HepG2 (cell line): ENCODE data around the gene AKAP6. TPM values are rescaled to one million over a fixed set of nuclear protein-coding genes. Genes with fewer than 3 reads are reported as not detected.

Source experiments
- ATAC-seq: fragments of 200-7000 bp; cut with Tn5 transposase; 3 replicates; pipeline ENCODE4 v1.9.1; 2020; ENCODE audit warnings: mild to moderate bottlenecking, moderate library complexity
- BruUV-seq: library from RNA; stranded (reverse); fragments of 400-500 nt; replicated peaks from 2 replicates; lab custom pipeline; 2021; lab: Mats Ljungman, UMichigan
- CTCF ChIA-PET: fragments of 300-600 bp; formaldehyde crosslinking; extraction: SDS; loops from one replicate; lab custom pipeline; 2021; ENCODE audit warnings: low total read pairs, inconsistent platforms, low intra/inter-chr PET ratio; lab: Yijun Ruan, JAX
- POLR2A ChIA-PET: fragments of 350-600 bp; sonication (Branson Sonifier 250); formaldehyde crosslinking; loops from one replicate; lab custom pipeline; 2020; ENCODE audit warnings: antibody characterized with exemption, inconsistent platforms; lab: Yijun Ruan, JAX
- DNase-seq: peaks from one replicate; pipeline ENCODE4 v3.0.0-alpha.2; 2015; ENCODE audit warnings: low spot score
- FAIRE-seq: peaks from 3 replicates; lab custom pipeline; 2011; peaks lifted over from hg19 to GRCh38; lab: Jason Lieb, UNC
- H2AFZ ChIP-seq: one replicate; pipeline ENCODE4 v1.6.1; 2011; ENCODE audit warnings: low read length, inconsistent platforms
- H3K27ac ChIP-seq: fragments of 300-600 bp; 3 replicates; pipeline ENCODE4 v1.8.0; 2011; ENCODE audit warnings: mixed run types, mild to moderate bottlenecking, mixed read lengths, low read length, inconsistent platforms; ENCODE audit not compliant: insufficient read depth; ENCODE audit errors: extremely low read length
- H3K27me3 ChIP-seq, 2 experiments: fragments of 200-600 bp in 1 of 2; 2 replicates in 1 of 2; 3 replicates in 1 of 2; pipeline versions ENCODE4 v1.6.0 to v1.8.0; 2011; ENCODE audit warnings: low read length in 2 of 2, mild to moderate bottlenecking in 2 of 2, moderate library complexity in 2 of 2, inconsistent platforms in 1 of 2; ENCODE audit not compliant: insufficient read depth in 2 of 2, control insufficient read depth in 1 of 2
- H3K36me3 ChIP-seq, 2 experiments: fragments of 200-600 bp in 1 of 2; replicated peaks in 1 of 2; 2 replicates in 1 of 2; 3 replicates in 1 of 2; pipeline versions ENCODE4 v1.5.1 to v1.8.0; 2011; ENCODE audit warnings: low read length in 2 of 2, inconsistent platforms in 1 of 2; ENCODE audit not compliant: insufficient read depth in 2 of 2, control insufficient read depth in 1 of 2
- H3K4me1 ChIP-seq: 2 replicates; pipeline ENCODE4 v1.5.1; 2012; ENCODE audit warnings: low read length, inconsistent platforms; ENCODE audit not compliant: insufficient read depth
- H3K4me2 ChIP-seq: 2 replicates; pipeline ENCODE4 v1.6.0; 2011; ENCODE audit warnings: low read depth, low read length, inconsistent platforms
- H3K4me3 ChIP-seq, 3 experiments: fragments of 200-600 bp in 1 of 3; sonication (generic), shearing (Covaris generic) in 1 of 3; replicated peaks in 1 of 3; 2 replicates each; pipeline ENCODE4 v1.5.1; 2011 to 2016; ENCODE audit warnings: low read length in 3 of 3, inconsistent platforms in 2 of 3, low read depth in 2 of 3, mild to moderate bottlenecking in 2 of 3, control low read depth in 1 of 3, mixed read lengths in 1 of 3; ENCODE audit not compliant: insufficient read depth in 1 of 3
- H3K79me2 ChIP-seq: one replicate; pipeline ENCODE4 v1.6.1; 2011; ENCODE audit warnings: low read length, inconsistent platforms; ENCODE audit not compliant: insufficient read depth
- H3K9ac ChIP-seq: 2 replicates; pipeline ENCODE4 v1.6.0; 2011; ENCODE audit warnings: mild to moderate bottlenecking, low read depth, low read length, inconsistent platforms; ENCODE audit not compliant: insufficient read depth
- H3K9me3 ChIP-seq: 2 replicates; pipeline ENCODE4 v1.5.1; 2012; ENCODE audit warnings: mild to moderate bottlenecking, low read length
- H4K20me1 ChIP-seq: 2 replicates; pipeline ENCODE4 v1.6.0; 2011; ENCODE audit warnings: inconsistent platforms, mild to moderate bottlenecking, low read length, moderate library complexity; ENCODE audit not compliant: insufficient read depth
- DPF2 ChIP-seq: sonication (generic); formaldehyde crosslinking; IDR thresholded peaks from 2 replicates; pipeline ENCODE4 v1.4.0; 2020; ENCODE audit warnings: mild to moderate bottlenecking, low read depth, missing genetic modification reagents, borderline replicate concordance
- EZH2 ChIP-seq: conservative IDR thresholded peaks from 2 replicates; pipeline ENCODE4 v1.6.1; 2012; ENCODE audit warnings: mild to moderate bottlenecking, low read depth, low read length, moderate library complexity
- HOXA3 ChIP-seq: sonication (generic); formaldehyde crosslinking; IDR thresholded peaks from 2 replicates; pipeline ENCODE4 v1.5.0; 2020; ENCODE audit warnings: missing genetic modification reagents
- JDP2 ChIP-seq: sonication (generic); formaldehyde crosslinking; IDR thresholded peaks from 2 replicates; pipeline ENCODE4 v1.8.1; 2022; ENCODE audit warnings: missing genetic modification reagents, borderline replicate concordance
- MEF2D ChIP-seq: sonication (generic); formaldehyde crosslinking; IDR thresholded peaks from 2 replicates; pipeline ENCODE4 v1.5.1; 2020; ENCODE audit warnings: mild to moderate bottlenecking, missing genetic modification reagents
- TBP ChIP-seq: sonication (generic); formaldehyde crosslinking; IDR thresholded peaks from 2 replicates; pipeline ENCODE4 v1.5.0; 2020; ENCODE audit warnings: missing genetic modification reagents
- ZFX ChIP-seq: sonication (generic); formaldehyde crosslinking; IDR thresholded peaks from 2 replicates; pipeline ENCODE4 v1.4.0; 2020; ENCODE audit warnings: mild to moderate bottlenecking, low read depth, missing genetic modification reagents, moderate library complexity
- ZNF777 ChIP-seq: sonication (generic); formaldehyde crosslinking; IDR thresholded peaks from 2 replicates; pipeline ENCODE4 v1.4.0; 2020; ENCODE audit warnings: missing genetic modification reagents
- ZSCAN21 ChIP-seq: sonication (generic); formaldehyde crosslinking; IDR thresholded peaks from 2 replicates; pipeline ENCODE4 v1.8.0; 2022; ENCODE audit warnings: mild to moderate bottlenecking, missing genetic modification reagents, moderate library complexity, borderline replicate concordance
- WGBS: methylation state at CpG from one replicate; pipeline ENCODE4 v1.1.6; 2017; ENCODE audit warnings: low lambda C conversion rate; 5-methylcytosine and 5-hydroxymethylcytosine counted together
- in situ Hi-C: cut with HindIII; loops from 2 replicates; pipeline ENCODE4 v1.10.0; 2017; ENCODE audit warnings: low pct_unique_long_range_greater_than_20kb; ENCODE audit not compliant: extremely low pct_ligation_motif_present
- intact Hi-C: fragments of 100-400 bp; cut with micrococcal nuclease; formaldehyde crosslinking; loops from one replicate; pipeline ENCODE4 v1.10.0; 2022; ENCODE audit not compliant: unreplicated experiment
- polyA plus RNA-seq, 8 experiments: library from polyadenylated mRNA; depleted of rRNA in 3 of 8; stranded (reverse) in 7 of 8; unstranded in 1 of 8; fragments of >200 nt; fragmentation: Illumina TruSeq in 4 of 8; extraction: Trizol in 4 of 8; gene quantifications; 2 replicates each; pipeline versions ENCODE4 v1.2.1 to v1.2.3, GENCODE V29; 2011 to 2016; ENCODE audit warnings: low read depth in 4 of 8, missing spikeins in 1 of 8, mixed read lengths in 1 of 8; ENCODE audit not compliant: insufficient read depth in 1 of 8
- total RNA-seq, 5 experiments: library from RNA; depleted of rRNA; stranded (reverse); fragments of >200 nt; fragmentation: Illumina TruSeq; extraction: Trizol; gene quantifications; 2 replicates each; pipeline ENCODE4 v1.2.3, GENCODE V29; 2016; ENCODE audit warnings: low read depth in 1 of 5
- TF ChIP-seq, protein P1 (sequence below): sonication (generic); formaldehyde crosslinking; IDR thresholded peaks from 2 replicates; pipeline ENCODE4 v1.5.0; 2020; ENCODE audit warnings: missing genetic modification reagents
- TF ChIP-seq, protein P2 (sequence below): sonication (generic); formaldehyde crosslinking; IDR thresholded peaks from 2 replicates; pipeline ENCODE4 v1.5.0; 2020; ENCODE audit warnings: mild to moderate bottlenecking, missing genetic modification reagents
- TF ChIP-seq, protein P3 (sequence below): sonication (generic); formaldehyde crosslinking; IDR thresholded peaks from 2 replicates; pipeline ENCODE4 v1.5.0; 2020; ENCODE audit warnings: mild to moderate bottlenecking, low read depth, missing genetic modification reagents, borderline replicate concordance
- TF ChIP-seq, protein P4 (sequence below): sonication (generic); formaldehyde crosslinking; IDR thresholded peaks from 2 replicates; pipeline ENCODE4 v1.8.0; 2022; ENCODE audit warnings: missing genetic modification reagents, low read depth, mild to moderate bottlenecking, borderline replicate concordance

AKAP6 gene
- total and polyA plus RNA-seq, 2 of the 13 experiments (the other 11 are each of a cell fraction or from before 2014, with no cell fraction given) = 1.4 TPM

DNA sequence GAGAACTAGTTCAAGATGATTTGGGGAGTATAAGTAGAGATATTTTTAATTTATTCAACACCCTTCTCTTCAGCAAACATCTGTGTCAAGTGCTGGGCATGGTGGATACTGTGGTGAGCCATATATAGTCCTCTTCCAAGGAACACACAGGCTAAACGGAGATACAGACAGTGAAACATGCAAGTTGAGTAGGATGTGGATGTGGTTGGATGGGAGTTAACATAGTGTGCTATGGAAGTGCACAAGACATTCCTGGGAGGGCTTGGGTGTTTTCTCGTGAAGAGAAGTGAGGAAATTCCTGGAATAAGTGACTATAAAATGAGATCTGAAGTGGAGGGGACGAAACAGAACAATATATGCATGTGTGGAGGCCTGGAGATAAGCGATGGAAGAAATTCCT is 428.5 kb downstream of the AKAP6 start:
- CTCF ChIA-PET = no interaction called here

DNA sequence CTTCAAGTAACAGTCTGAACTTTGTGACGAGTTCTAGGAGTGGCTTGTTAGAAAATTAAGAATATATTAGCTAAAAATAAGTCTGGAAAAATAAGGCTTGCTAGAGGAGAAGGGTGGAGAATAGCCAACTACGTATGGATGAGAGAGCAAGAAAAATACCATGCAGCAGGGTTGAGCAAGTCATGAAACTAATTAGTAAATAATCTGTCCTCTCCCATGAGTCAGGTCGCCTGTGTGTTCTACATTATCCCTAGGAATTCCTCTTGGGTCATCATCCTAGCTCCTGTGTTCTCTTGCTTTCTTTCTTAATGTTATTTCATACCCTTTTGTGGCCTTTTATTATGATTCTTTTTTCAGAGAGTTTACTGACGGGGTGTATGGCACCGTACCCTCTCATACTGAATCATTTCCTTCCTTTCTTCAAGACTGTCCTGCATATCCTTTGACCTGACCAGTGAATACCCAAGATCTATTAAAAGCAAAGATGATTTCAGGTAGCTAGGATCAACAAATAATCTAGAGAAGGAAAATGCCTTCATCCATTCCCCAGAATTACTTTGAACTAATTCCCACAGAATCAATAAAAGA is 432.4 kb downstream of the AKAP6 start:
- Histone ChIP-seq H3K27me3 (no peaks in the 10 kb centered on the region), H4K20me1 (no peaks in the 10 kb centered on the region), H3K27ac (no peak overlapping the region), H3K9ac (no peak overlapping the region), H3K36me3 (no peaks in the 10 kb centered on the region), H2AFZ (no peak overlapping the region), H3K4me2 (no peak overlapping the region), H3K4me3 (no peak overlapping the region), H3K4me1 (no peaks in the 10 kb centered on the region), H3K79me2 (no peaks in the 10 kb centered on the region), H3K9me3 (peaks cover 85% of the 10 kb centered on the region)
- no peak for FAIRE-seq
- DNase-seq = no peak
- no TSS peak for BruUV-seq
- intact Hi-C loops (no loop called here), in situ Hi-C loops (no loop called here)
- no peak for ATAC-seq
- WGBS = 7% methylated on average over 5 of the region's 5 CpGs
- ChIA-PET POLR2A (no interaction called here), CTCF (no interaction called here)
- no peak for TF ChIP-seq TBP (CRISPR knock-in tag)
- no peak for TF ChIP-seq ZFX (CRISPR knock-in tag)
- TF ChIP-seq ZNF777 = no peak
- TF ChIP-seq JDP2 = no peak
- TF ChIP-seq MEF2D (CRISPR knock-in tag) = no peak
- TF ChIP-seq DPF2 = no peak
- TF ChIP-seq, protein P1, sequence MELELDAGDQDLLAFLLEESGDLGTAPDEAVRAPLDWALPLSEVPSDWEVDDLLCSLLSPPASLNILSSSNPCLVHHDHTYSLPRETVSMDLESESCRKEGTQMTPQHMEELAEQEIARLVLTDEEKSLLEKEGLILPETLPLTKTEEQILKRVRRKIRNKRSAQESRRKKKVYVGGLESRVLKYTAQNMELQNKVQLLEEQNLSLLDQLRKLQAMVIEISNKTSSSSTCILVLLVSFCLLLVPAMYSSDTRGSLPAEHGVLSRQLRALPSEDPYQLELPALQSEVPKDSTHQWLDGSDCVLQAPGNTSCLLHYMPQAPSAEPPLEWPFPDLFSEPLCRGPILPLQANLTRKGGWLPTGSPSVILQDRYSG = no peak
- TF ChIP-seq HOXA3 (CRISPR knock-in tag) = no peak
- TF ChIP-seq, protein P2, sequence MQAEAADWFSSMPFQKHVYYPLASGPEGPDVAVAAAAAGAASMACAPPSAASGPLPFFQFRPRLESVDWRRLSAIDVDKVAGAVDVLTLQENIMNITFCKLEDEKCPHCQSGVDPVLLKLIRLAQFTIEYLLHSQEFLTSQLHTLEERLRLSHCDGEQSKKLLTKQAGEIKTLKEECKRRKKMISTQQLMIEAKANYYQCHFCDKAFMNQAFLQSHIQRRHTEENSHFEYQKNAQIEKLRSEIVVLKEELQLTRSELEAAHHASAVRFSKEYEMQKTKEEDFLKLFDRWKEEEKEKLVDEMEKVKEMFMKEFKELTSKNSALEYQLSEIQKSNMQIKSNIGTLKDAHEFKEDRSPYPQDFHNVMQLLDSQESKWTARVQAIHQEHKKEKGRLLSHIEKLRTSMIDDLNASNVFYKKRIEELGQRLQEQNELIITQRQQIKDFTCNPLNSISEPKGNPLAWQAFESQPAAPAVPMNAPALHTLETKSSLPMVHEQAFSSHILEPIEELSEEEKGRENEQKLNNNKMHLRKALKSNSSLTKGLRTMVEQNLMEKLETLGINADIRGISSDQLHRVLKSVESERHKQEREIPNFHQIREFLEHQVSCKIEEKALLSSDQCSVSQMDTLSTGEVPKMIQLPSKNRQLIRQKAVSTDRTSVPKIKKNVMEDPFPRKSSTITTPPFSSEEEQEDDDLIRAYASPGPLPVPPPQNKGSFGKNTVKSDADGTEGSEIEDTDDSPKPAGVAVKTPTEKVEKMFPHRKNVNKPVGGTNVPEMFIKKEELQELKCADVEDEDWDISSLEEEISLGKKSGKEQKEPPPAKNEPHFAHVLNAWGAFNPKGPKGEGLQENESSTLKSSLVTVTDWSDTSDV (CRISPR knock-in tag) = no peak
- no peak for TF ChIP-seq ZSCAN21 (CRISPR knock-in tag)
- TF ChIP-seq, protein P3, sequence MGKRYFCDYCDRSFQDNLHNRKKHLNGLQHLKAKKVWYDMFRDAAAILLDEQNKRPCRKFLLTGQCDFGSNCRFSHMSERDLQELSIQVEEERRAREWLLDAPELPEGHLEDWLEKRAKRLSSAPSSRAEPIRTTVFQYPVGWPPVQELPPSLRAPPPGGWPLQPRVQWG (CRISPR knock-in tag) = no peak

More for the DNA sequence above, 428.5 kb downstream of the AKAP6 start:
- Histone ChIP-seq H3K79me2 (no peaks in the 10 kb centered on the region), H3K9me3 (peaks cover 89% of the 10 kb centered on the region), H2AFZ (no peak overlapping the region), H3K9ac (no peak overlapping the region), H3K4me1 (no peaks in the 10 kb centered on the region), H3K27me3 (no peaks in the 10 kb centered on the region), H3K27ac (no peak overlapping the region), H4K20me1 (no peaks in the 10 kb centered on the region), H3K36me3 (no peaks in the 10 kb centered on the region), H3K4me3 (no peak overlapping the region), H3K4me2 (no peak overlapping the region)
- no peak for FAIRE-seq
- POLR2A ChIA-PET = no interaction called here
- TF ChIP-seq, protein P4, sequence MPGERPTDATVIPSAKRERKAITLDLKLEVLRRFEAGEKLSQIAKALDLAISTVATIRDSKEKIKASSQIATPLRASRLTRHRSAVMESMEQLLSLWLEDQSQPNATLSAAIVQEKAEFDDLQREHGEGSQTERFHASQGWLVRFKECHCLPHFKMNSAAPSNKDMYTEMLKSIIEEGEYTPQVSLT (CRISPR knock-in tag) = no peak
- TF ChIP-seq EZH2 = no peak
- no peak for DNase-seq
- intact Hi-C loops = no loop called here
- ATAC-seq = no peak
- under 1% methylated on average over 4 of the region's 4 CpGs for WGBS
- BruUV-seq = no TSS peak
- in situ Hi-C loops = no loop called here
